Loucy (cell line): ENCODE measurements around the gene TMEM182.

Experiments used
- EZH2phosphoT487 ChIP-seq: fragments of 200-600 bp; IDR thresholded peaks from 2 replicates; pipeline ENCODE4 v1.6.1; 2018; ENCODE audit warnings: antibody characterized with exemption, mild to moderate bottlenecking, moderate library complexity, borderline replicate concordance
- TF ChIP-seq, protein P1 (sequence below): fragments of 200-600 bp; sonication (generic); conservative IDR thresholded peaks from 2 replicates; pipeline ENCODE4 v1.5.1; 2014; ENCODE audit warnings: mild to moderate bottlenecking, antibody characterized with exemption, low read length

DNA sequence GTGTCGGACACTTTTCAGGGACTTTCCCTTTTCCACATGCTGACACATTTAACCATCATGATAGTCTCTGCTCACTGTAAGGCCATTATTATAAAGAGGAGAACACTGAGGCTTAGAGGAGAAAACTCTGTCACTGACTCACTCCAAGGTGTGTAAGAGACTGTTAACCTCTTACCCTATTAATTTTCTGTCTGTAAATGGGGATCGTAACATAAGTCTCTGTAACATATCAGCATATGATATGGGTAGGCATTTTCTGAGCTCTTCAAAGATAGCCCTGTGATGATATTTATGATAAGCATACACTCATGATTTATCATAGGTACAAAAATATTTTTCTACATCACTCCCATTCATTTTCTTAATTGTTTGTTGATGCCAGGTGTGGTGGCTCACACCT lies 36.4 kb downstream of the TMEM182 start:
- TF ChIP-seq, protein P1, sequence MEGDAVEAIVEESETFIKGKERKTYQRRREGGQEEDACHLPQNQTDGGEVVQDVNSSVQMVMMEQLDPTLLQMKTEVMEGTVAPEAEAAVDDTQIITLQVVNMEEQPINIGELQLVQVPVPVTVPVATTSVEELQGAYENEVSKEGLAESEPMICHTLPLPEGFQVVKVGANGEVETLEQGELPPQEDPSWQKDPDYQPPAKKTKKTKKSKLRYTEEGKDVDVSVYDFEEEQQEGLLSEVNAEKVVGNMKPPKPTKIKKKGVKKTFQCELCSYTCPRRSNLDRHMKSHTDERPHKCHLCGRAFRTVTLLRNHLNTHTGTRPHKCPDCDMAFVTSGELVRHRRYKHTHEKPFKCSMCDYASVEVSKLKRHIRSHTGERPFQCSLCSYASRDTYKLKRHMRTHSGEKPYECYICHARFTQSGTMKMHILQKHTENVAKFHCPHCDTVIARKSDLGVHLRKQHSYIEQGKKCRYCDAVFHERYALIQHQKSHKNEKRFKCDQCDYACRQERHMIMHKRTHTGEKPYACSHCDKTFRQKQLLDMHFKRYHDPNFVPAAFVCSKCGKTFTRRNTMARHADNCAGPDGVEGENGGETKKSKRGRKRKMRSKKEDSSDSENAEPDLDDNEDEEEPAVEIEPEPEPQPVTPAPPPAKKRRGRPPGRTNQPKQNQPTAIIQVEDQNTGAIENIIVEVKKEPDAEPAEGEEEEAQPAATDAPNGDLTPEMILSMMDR = no peak
- TF ChIP-seq EZH2phosphoT487 = no peak
